Thoracic aorta (tissue), 2 donors: ENCODE measurements around the gene CCR2. TPM values are rescaled to one million over a fixed set of nuclear protein-coding genes. Genes with fewer than 3 reads are reported as not detected.

ENCODE experiments used
- ATAC-seq: fragments of 150-250 bp; one replicate; pipeline ENCODE4 v1.8.0; 2017; ENCODE audit warnings: low read depth; ENCODE audit not compliant: insufficient number of reproducible peaks, low FRiP score
- DNase-seq: peaks from one replicate; pipeline ENCODE4 v3.0.0-alpha.2; 2020; ENCODE audit warnings: low spot score
- H3K27ac ChIP-seq, 2 donors: fragments of 200-600 bp; sonication (generic); 1 replicate in 1 of 2; 2 replicates in 1 of 2; pipeline ENCODE4 v1.5.1; 2016; ENCODE audit warnings: mild to moderate bottlenecking in 2 of 2, moderate library complexity in 2 of 2
- H3K27me3 ChIP-seq: fragments of 200-600 bp; sonication (generic); replicated peaks from 2 replicates; pipeline ENCODE4 v1.6.0; 2016; ENCODE audit warnings: mild to moderate bottlenecking; ENCODE audit not compliant: insufficient read depth
- H3K36me3 ChIP-seq: fragments of 200-600 bp; sonication (generic); one replicate; pipeline ENCODE4 v1.5.1; 2016
- H3K4me1 ChIP-seq, 2 donors: fragments of 200-600 bp; sonication (generic); 1 replicate in 1 of 2; 2 replicates in 1 of 2; pipeline versions ENCODE4 v1.5.1 to v1.6.0; 2016; ENCODE audit warnings: low read depth in 2 of 2, mild to moderate bottlenecking in 1 of 2; ENCODE audit not compliant: control insufficient read depth in 1 of 2
- H3K4me3 ChIP-seq: fragments of 200-600 bp; sonication (generic); 2 replicates; pipeline ENCODE4 v1.5.1; 2016; ENCODE audit warnings: mild to moderate bottlenecking
- H3K9me3 ChIP-seq: fragments of 200-600 bp; sonication (generic); 2 replicates; pipeline ENCODE4 v1.5.1; 2016
- total RNA-seq, 2 donors: library from RNA; depleted of rRNA; stranded (reverse); fragments of >200 nt; gene quantifications; one replicate each; pipeline versions ENCODE4 v1.1.0 to v1.2.3, GENCODE V29; 2016
- TF ChIP-seq, protein P1 (sequence below): fragments of 200-600 bp; sonication (generic); IDR thresholded peaks from one replicate; pipeline ENCODE4 v1.5.1; 2019; ENCODE audit warnings: antibody characterized with exemption

Gene CCR2
- total RNA-seq, 2 donors from 2014 or later: 0.41 to 8.2 TPM

GRCh38 chr3:46348823-46349482 lies 5.0 kb upstream of the CCR2 start:
- Histone ChIP-seq H3K36me3 (no peaks in the 10 kb centered on the region), H3K27me3 (no peaks in the 10 kb centered on the region), H3K27ac (no peak overlapping the region), H3K9me3 (no peaks in the 10 kb centered on the region), H3K4me1 (no peaks in the 10 kb centered on the region), H3K4me3 (no peak overlapping the region)
- TF ChIP-seq, protein P1, sequence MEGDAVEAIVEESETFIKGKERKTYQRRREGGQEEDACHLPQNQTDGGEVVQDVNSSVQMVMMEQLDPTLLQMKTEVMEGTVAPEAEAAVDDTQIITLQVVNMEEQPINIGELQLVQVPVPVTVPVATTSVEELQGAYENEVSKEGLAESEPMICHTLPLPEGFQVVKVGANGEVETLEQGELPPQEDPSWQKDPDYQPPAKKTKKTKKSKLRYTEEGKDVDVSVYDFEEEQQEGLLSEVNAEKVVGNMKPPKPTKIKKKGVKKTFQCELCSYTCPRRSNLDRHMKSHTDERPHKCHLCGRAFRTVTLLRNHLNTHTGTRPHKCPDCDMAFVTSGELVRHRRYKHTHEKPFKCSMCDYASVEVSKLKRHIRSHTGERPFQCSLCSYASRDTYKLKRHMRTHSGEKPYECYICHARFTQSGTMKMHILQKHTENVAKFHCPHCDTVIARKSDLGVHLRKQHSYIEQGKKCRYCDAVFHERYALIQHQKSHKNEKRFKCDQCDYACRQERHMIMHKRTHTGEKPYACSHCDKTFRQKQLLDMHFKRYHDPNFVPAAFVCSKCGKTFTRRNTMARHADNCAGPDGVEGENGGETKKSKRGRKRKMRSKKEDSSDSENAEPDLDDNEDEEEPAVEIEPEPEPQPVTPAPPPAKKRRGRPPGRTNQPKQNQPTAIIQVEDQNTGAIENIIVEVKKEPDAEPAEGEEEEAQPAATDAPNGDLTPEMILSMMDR: no peak
- ATAC-seq: no peak
- no peak for DNase-seq

DNA sequence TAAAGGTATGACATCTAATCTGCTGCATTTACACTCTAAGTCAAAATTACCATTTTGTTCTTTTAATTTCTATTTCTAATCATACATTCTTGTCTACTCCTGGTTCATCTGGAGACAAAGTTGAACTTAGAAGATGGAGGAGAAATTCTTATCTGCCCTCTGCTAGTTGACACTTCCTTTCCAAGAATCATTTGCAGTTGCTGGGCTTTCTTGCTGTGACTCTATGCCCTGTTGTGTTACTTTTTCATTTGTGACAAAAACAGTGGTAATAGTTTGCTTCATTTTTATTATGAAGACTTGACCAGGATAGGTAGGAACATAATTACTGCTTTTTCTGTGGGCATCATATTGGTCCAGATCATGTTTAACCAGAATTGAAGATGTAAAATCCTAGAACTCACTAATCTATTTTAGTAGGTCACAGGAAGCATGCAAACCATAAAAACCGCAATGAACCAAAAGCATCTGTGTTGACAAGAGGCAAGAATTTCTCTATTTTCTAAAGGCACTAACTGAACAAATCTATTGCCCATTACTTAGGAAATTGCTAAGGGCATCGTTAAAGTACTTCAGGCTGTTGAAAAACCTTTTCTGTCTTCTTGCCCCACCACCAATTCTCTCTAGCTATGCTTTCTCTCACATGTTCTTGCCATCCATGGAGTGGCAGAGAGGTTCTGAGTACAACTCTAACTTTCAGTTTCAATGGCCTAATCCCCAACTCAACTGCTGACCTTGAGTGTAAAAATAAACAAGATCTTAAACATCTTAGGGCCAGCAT lies 4.2 kb upstream of the CCR2 start:
- no peak for ATAC-seq
- H3K27me3 ChIP-seq: no peaks in the 10 kb centered on the region
- TF ChIP-seq, protein P1: no peak
- no peak for DNase-seq
- H3K9me3 ChIP-seq: no peaks in the 10 kb centered on the region
- H3K4me3 ChIP-seq: no peak overlapping the region
- no peaks in the 10 kb centered on the region for H3K4me1 ChIP-seq
- no peak overlapping the region for H3K27ac ChIP-seq
- no peaks in the 10 kb centered on the region for H3K36me3 ChIP-seq

- no peak overlapping the region for H3K27ac ChIP-seq
- no peaks in the 10 kb centered on the region for H3K4me1 ChIP-seq
- DNase-seq (no peak), ATAC-seq (no peak)
- no peaks in the 10 kb centered on the region for H3K36me3 ChIP-seq
- H3K4me3 ChIP-seq: no peak overlapping the region
- no peaks in the 10 kb centered on the region for H3K9me3 ChIP-seq
- TF ChIP-seq, protein P1: no peak
- H3K27me3 ChIP-seq: no peaks in the 10 kb centered on the region
Observed at GRCh38 chr3:46350262-46350565, 3.7 kb upstream of the CCR2 start.

DNA sequence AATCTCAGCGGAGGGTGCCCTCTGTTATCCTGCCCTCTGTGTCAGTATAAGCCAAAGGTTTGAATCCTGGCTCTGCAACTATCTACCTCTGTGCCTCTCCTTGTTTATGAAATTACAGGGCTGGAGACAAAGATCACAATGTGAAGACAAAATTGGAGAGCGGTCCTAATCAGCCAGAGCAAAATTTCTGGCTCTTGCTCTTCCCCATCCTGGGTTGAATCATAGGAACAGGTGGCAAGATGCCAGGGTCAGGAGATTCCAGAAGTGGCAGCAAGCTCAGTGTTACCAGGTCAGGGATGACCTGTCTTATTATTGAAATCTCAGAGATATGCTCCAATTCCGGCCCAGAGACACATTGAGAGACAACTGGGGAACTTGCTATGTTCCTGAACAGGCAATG lies 2.3 kb upstream of the CCR2 start:
- no peaks in the 10 kb centered on the region for H3K4me1 ChIP-seq
- ATAC-seq: no peak
- no peak overlapping the region for H3K4me3 ChIP-seq
- H3K27ac ChIP-seq: no peak overlapping the region
- H3K27me3 ChIP-seq: no peaks in the 10 kb centered on the region
- H3K36me3 ChIP-seq: no peaks in the 10 kb centered on the region
- TF ChIP-seq, protein P1: no peak
- no peak for DNase-seq
- H3K9me3 ChIP-seq: no peaks in the 10 kb centered on the region

DNA sequence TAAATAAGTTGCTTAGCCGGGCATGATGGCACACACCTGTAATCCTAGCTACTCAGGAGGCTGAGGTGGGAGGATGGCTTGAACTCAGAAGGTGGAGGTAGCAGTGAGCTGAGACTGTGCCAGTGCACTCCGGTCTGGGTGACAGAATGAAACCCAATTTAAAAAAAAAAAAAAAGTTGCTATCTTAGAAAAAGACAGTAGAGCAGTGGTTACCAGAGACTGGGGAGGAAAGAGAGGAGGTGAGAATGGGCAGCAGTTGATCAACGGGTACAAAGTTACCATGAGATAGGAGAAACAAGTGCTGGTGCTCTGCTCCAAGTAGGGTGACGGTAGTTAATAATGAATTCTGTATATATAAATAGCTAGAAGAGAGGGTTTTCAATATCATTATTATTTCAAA lies 821 bp upstream of the CCR2 start:
- Histone ChIP-seq H3K4me1 (no peaks in the 10 kb centered on the region), H3K9me3 (no peaks in the 10 kb centered on the region), H3K27me3 (no peaks in the 10 kb centered on the region), H3K27ac (no peak overlapping the region), H3K36me3 (no peaks in the 10 kb centered on the region), H3K4me3 (no peak overlapping the region)
- TF ChIP-seq, protein P1: no peak
- no peak for DNase-seq
- ATAC-seq: no peak
